Ectodermal cell (in vitro differentiated cells): ENCODE results near the gene PCYOX1L.

Experiments used
- H3K27ac ChIP-seq: 2 replicates; pipeline ENCODE4 v1.7.0; 2013; ENCODE audit warnings: mild to moderate bottlenecking, low read depth, low read length; ENCODE audit not compliant: insufficient read depth, poor library complexity, severe bottlenecking
- H3K27me3 ChIP-seq: 2 replicates; pipeline ENCODE4 v1.7.0; 2013; ENCODE audit warnings: mild to moderate bottlenecking, low read length; ENCODE audit not compliant: insufficient read depth, control insufficient read depth, poor library complexity, severe bottlenecking
- H3K36me3 ChIP-seq: one replicate; pipeline ENCODE4 v1.7.0; 2013; ENCODE audit warnings: low read length; ENCODE audit not compliant: control insufficient read depth, insufficient read depth
- H3K4me1 ChIP-seq: one replicate; pipeline ENCODE4 v1.7.0; 2013; ENCODE audit warnings: low read length; ENCODE audit not compliant: control insufficient read depth, insufficient read depth
- H3K4me3 ChIP-seq: 2 replicates; pipeline ENCODE4 v1.7.0; 2013; ENCODE audit warnings: low read depth, low read length, control low read depth; ENCODE audit not compliant: insufficient read depth
- H3K9me3 ChIP-seq: 2 replicates; pipeline ENCODE4 v1.7.0; 2013; ENCODE audit warnings: mild to moderate bottlenecking, low read length, moderate library complexity; ENCODE audit not compliant: control insufficient read depth
- WGBS, 2 experiments: methylation state at CpG; one replicate each; pipeline ENCODE4 v1.1.7; 2013; ENCODE audit warnings: missing lambda C conversion rate in 2 of 2; 5-methylcytosine and 5-hydroxymethylcytosine counted together

PCYOX1L gene

GRCh38 chr5:149366169-149366729 lies 8.4 kb downstream of the PCYOX1L start:
- H3K27me3 ChIP-seq: no peaks in the 10 kb centered on the region
- no peaks in the 10 kb centered on the region for H3K36me3 ChIP-seq
- H3K4me3 ChIP-seq: no peak overlapping the region
- no peaks in the 10 kb centered on the region for H3K4me1 ChIP-seq
- 81 to 95% methylated on average over 1 of the region's 1 CpG for WGBS, 2 experiments
- no peaks in the 10 kb centered on the region for H3K9me3 ChIP-seq
- H3K27ac ChIP-seq: no peak overlapping the region

GRCh38 chr5:149367249-149367971 lies 9.6 kb downstream of the PCYOX1L start:
- no peaks in the 10 kb centered on the region for H3K27me3 ChIP-seq
- no peaks in the 10 kb centered on the region for H3K9me3 ChIP-seq
- no peak overlapping the region for H3K27ac ChIP-seq
- whole genome bisulfite sequencing, 2 experiments: 39% methylated on average over 14 of the region's 14 CpGs
- H3K4me3 ChIP-seq: no peak overlapping the region
- H3K4me1 ChIP-seq: no peaks in the 10 kb centered on the region
- no peaks in the 10 kb centered on the region for H3K36me3 ChIP-seq

GRCh38 chr5:149367972-149368645 lies 10.3 kb downstream of the PCYOX1L start:
- H3K4me3 ChIP-seq: no peak overlapping the region
- H3K4me1 ChIP-seq: no peaks in the 10 kb centered on the region
- no peak overlapping the region for H3K27ac ChIP-seq
- 95 to 96% methylated on average over 22 of the region's 22 CpGs for WGBS, 2 experiments
- no peaks in the 10 kb centered on the region for H3K9me3 ChIP-seq
- no peaks in the 10 kb centered on the region for H3K27me3 ChIP-seq
- H3K36me3 ChIP-seq: no peaks in the 10 kb centered on the region

- H3K4me1 ChIP-seq: no peaks in the 10 kb centered on the region
- 73 to 77% methylated on average over 2 of the region's 2 CpGs for WGBS, 2 experiments
- no peak overlapping the region for H3K4me3 ChIP-seq
- H3K36me3 ChIP-seq: no peaks in the 10 kb centered on the region
- no peak overlapping the region for H3K27ac ChIP-seq
- no peaks in the 10 kb centered on the region for H3K9me3 ChIP-seq
- no peaks in the 10 kb centered on the region for H3K27me3 ChIP-seq
These were observed 13.0 kb downstream of the PCYOX1L start for GRCh38 chr5:149370878-149371277.

- Histone ChIP-seq H3K4me3 (no peak overlapping the region), H3K9me3 (no peaks in the 10 kb centered on the region), H3K4me1 (no peaks in the 10 kb centered on the region), H3K27me3 (no peaks in the 10 kb centered on the region), H3K36me3 (no peaks in the 10 kb centered on the region), H3K27ac (no peak overlapping the region)
- WGBS, 2 experiments: 51 to 53% methylated on average over 12 of the region's 12 CpGs
These were observed 13.6 kb downstream of the PCYOX1L start for GRCh38 chr5:149371296-149371962.

- Histone ChIP-seq H3K27ac (no peak overlapping the region), H3K27me3 (no peaks in the 10 kb centered on the region), H3K4me1 (no peaks in the 10 kb centered on the region), H3K36me3 (no peaks in the 10 kb centered on the region), H3K4me3 (no peak overlapping the region), H3K9me3 (no peaks in the 10 kb centered on the region)
- 85 to 91% methylated on average over 4 of the region's 4 CpGs for WGBS, 2 experiments
These were observed 14.4 kb downstream of the PCYOX1L start for GRCh38 chr5:149372076-149372795.

- H3K36me3 ChIP-seq: no peaks in the 10 kb centered on the region
- no peaks in the 10 kb centered on the region for H3K9me3 ChIP-seq
- H3K4me1 ChIP-seq: no peaks in the 10 kb centered on the region
- H3K27me3 ChIP-seq: no peaks in the 10 kb centered on the region
- no peak overlapping the region for H3K4me3 ChIP-seq
- 91 to 97% methylated on average over 3 of the region's 3 CpGs for WGBS, 2 experiments
- no peak overlapping the region for H3K27ac ChIP-seq
These were observed 15.1 kb downstream of the PCYOX1L start for GRCh38 chr5:149372932-149373331.

- H3K4me3 ChIP-seq: no peak overlapping the region
- no peak overlapping the region for H3K27ac ChIP-seq
- H3K9me3 ChIP-seq: no peaks in the 10 kb centered on the region
- 95 to 96% methylated on average over 20 of the region's 20 CpGs for WGBS, 2 experiments
- H3K4me1 ChIP-seq: no peaks in the 10 kb centered on the region
- no peaks in the 10 kb centered on the region for H3K27me3 ChIP-seq
- H3K36me3 ChIP-seq: no peaks in the 10 kb centered on the region
These were observed 16.5 kb downstream of the PCYOX1L start for GRCh38 chr5:149374303-149374702.

GRCh38 chr5:149374801-149375200 lies 17.0 kb downstream of the PCYOX1L start:
- WGBS, 2 experiments: 88 to 96% methylated on average over 2 of the region's 3 CpGs
- Histone ChIP-seq H3K4me3 (no peak overlapping the region), H3K27ac (no peak overlapping the region), H3K4me1 (no peaks in the 10 kb centered on the region), H3K36me3 (no peaks in the 10 kb centered on the region), H3K27me3 (no peaks in the 10 kb centered on the region), H3K9me3 (no peaks in the 10 kb centered on the region)
